Upper lobe of right lung (tissue), 1 donor: ENCODE results near the gene ZNF577. TPM values are rescaled to one million over a fixed set of nuclear protein-coding genes. Genes with fewer than 3 reads are reported as not detected.

Experiments
- ATAC-seq: fragments of 200-7000 bp; cut with Tn5 transposase; one replicate; pipeline ENCODE4 v1.9.1; 2020; ENCODE audit warnings: mild to moderate bottlenecking, moderate library complexity
- DNase-seq: peaks from one replicate; pipeline ENCODE4 v3.0.0-alpha.2; 2020
- H3K27ac ChIP-seq: fragments of 200-600 bp; one replicate; pipeline ENCODE4 v1.8.0; 2022
- H3K27me3 ChIP-seq: fragments of 200-600 bp; one replicate; pipeline ENCODE4 v1.8.0; 2022; ENCODE audit warnings: mild to moderate bottlenecking
- H3K36me3 ChIP-seq: fragments of 200-600 bp; one replicate; pipeline ENCODE4 v1.8.0; 2022
- H3K4me1 ChIP-seq: fragments of 200-600 bp; one replicate; pipeline ENCODE4 v1.8.0; 2022
- H3K4me3 ChIP-seq: fragments of 200-600 bp; one replicate; pipeline ENCODE4 v1.8.0; 2022; ENCODE audit warnings: mild to moderate bottlenecking
- H3K9me3 ChIP-seq: fragments of 200-600 bp; one replicate; pipeline ENCODE4 v1.8.0; 2022
- CTCF ChIP-seq: fragments of 200-600 bp; IDR thresholded peaks from one replicate; pipeline ENCODE4 v1.8.0; 2022; ENCODE audit warnings: antibody characterized with exemption
- intact Hi-C: fragments of 100-400 bp; cut with DNase I; formaldehyde crosslinking; loops from one replicate; pipeline ENCODE4 v1.11.0; 2022
- total RNA-seq: library from RNA; stranded (reverse); fragmentation: NEBNext Ultra II Directional; extraction: Animal tissue kit (Norgen Biotek cat#: 25700); gene quantifications from one replicate; pipeline ENCODE4 v1.2.1, GENCODE V29; 2021
- donor health status: DM: no; HTN: yes; CAD: no; lungs with severe emphysema.

ZNF577 gene
- total RNA-seq, 1 donor from 2014 or later, result 9.4 TPM

GRCh38 chr19:51905206-51905605 is 17.5 kb upstream of the ZNF577 start:
- peaks cover 1% of the 10 kb centered on the region for H3K36me3 ChIP-seq
- peaks cover 13% of the 10 kb centered on the region for H3K4me1 ChIP-seq
- peaks cover 18% of the 10 kb centered on the region for H3K27me3 ChIP-seq
- intact Hi-C loops, result no loop called here
- ATAC-seq (no peak), DNase-seq (no peak)
- TF ChIP-seq CTCF, result no peak
- H3K4me3 ChIP-seq, result peak overlapping the region; percentile 90
- no peak overlapping the region for H3K27ac ChIP-seq
- peaks cover 16% of the 10 kb centered on the region for H3K9me3 ChIP-seq

- intact Hi-C loops, result no loop called here
- Histone ChIP-seq H3K9me3 (peaks cover 23% of the 10 kb centered on the region), H3K27ac (peak within 1 kb of the TSS; percentile 88), H3K36me3 (peaks cover 8% of the 10 kb centered on the region), H3K27me3 (peaks cover 18% of the 10 kb centered on the region), H3K4me3 (peak within 1 kb of the TSS; percentile 90), H3K4me1 (peaks cover 13% of the 10 kb centered on the region)
- ATAC-seq (peak; percentile 100), DNase-seq (peak; percentile 92)
- no peak for TF ChIP-seq CTCF
Measured at GRCh38 chr19:51904331-51905165, 16.8 kb upstream of the ZNF577 start, which contains the start of gene ZNF649. ZNF649 (minus strand) TSS chr19:51905017; CDS start chr19:51900107, 4,910 bp downstream.

- ATAC-seq (no peak), DNase-seq (no peak)
- Histone ChIP-seq H3K4me3 (no peak overlapping the region), H3K27me3 (peaks cover 15% of the 10 kb centered on the region), H3K9me3 (peaks cover 27% of the 10 kb centered on the region), H3K36me3 (peaks cover 20% of the 10 kb centered on the region), H3K27ac (no peak overlapping the region), H3K4me1 (peaks cover 13% of the 10 kb centered on the region)
- TF ChIP-seq CTCF, result no peak
- intact Hi-C loops, result no loop called here
Measured at GRCh38 chr19:51903192-51903591, 15.4 kb upstream of the ZNF577 start.

- intact Hi-C loops, result no loop called here
- Histone ChIP-seq H3K4me3 (no peak overlapping the region), H3K4me1 (peaks cover 13% of the 10 kb centered on the region), H3K9me3 (peaks cover 27% of the 10 kb centered on the region), H3K27me3 (peaks cover 7% of the 10 kb centered on the region), H3K27ac (no peak overlapping the region), H3K36me3 (peaks cover 31% of the 10 kb centered on the region)
- no peak for TF ChIP-seq CTCF
- ATAC-seq, result no peak
- no peak for DNase-seq
Measured at GRCh38 chr19:51901860-51902259, 14.1 kb upstream of the ZNF577 start.

- intact Hi-C loops, result no loop called here
- H3K27ac ChIP-seq, result no peak overlapping the region
- ATAC-seq, result no peak
- no peak for TF ChIP-seq CTCF
- H3K36me3 ChIP-seq, result peaks cover 56% of the 10 kb centered on the region
- H3K4me3 ChIP-seq, result no peak overlapping the region
- H3K9me3 ChIP-seq, result peaks cover 62% of the 10 kb centered on the region
- H3K4me1 ChIP-seq, result no peaks in the 10 kb centered on the region
- H3K27me3 ChIP-seq, result no peaks in the 10 kb centered on the region
- DNase-seq, result no peak
Measured at GRCh38 chr19:51891193-51891747, 3.5 kb upstream of the ZNF577 start.
